Effector memory CD4-positive, alpha-beta T cell (primary cell): Measurements from ENCODE around the gene EEF1A1.
A peak's percentile ranks its signal among the peaks of the same experiment; 100 is the strongest.
"Not testable (repeated sequence)": the region's sequence is repeated elsewhere in the genome, so short reads cannot be mapped to it uniquely, and the experiment has no call there.

ENCODE experiments used
- DNase-seq, 3 donors: peaks; one replicate each; pipeline ENCODE4 v3.0.0-alpha.2; 2020
- H3K27ac ChIP-seq: 2 replicates; pipeline ENCODE4 v1.7.0; 2013; ENCODE audit warnings: mild to moderate bottlenecking, low read length, moderate library complexity; ENCODE audit not compliant: insufficient read depth, poor library complexity, severe bottlenecking
- H3K27me3 ChIP-seq: replicated peaks from 2 replicates; pipeline ENCODE4 v1.7.0; 2013; ENCODE audit warnings: mild to moderate bottlenecking, low read length; ENCODE audit not compliant: insufficient read depth, control insufficient read depth, poor library complexity, severe bottlenecking
- H3K36me3 ChIP-seq: 2 replicates; pipeline ENCODE4 v1.7.0; 2013; ENCODE audit warnings: mild to moderate bottlenecking, low read length, moderate library complexity; ENCODE audit not compliant: control insufficient read depth, insufficient read depth
- H3K4me1 ChIP-seq: 2 replicates; pipeline ENCODE4 v1.7.0; 2013; ENCODE audit warnings: low read length, mild to moderate bottlenecking; ENCODE audit not compliant: control insufficient read depth, insufficient read depth, poor library complexity, severe bottlenecking
- H3K4me3 ChIP-seq: 2 replicates; pipeline ENCODE4 v1.7.0; 2013; ENCODE audit warnings: low read length, low read depth, mild to moderate bottlenecking; ENCODE audit not compliant: insufficient read depth, poor library complexity, severe bottlenecking
- H3K9me3 ChIP-seq: 2 replicates; pipeline ENCODE4 v1.7.0; 2013; ENCODE audit warnings: mild to moderate bottlenecking, low read length, moderate library complexity; ENCODE audit not compliant: control insufficient read depth

Gene EEF1A1

GRCh38 chr6:73518982-73519881 lies 1.6 kb downstream of the EEF1A1 start:
- not testable (repeated sequence) for DNase-seq, H3K9me3 ChIP-seq, H3K27me3 ChIP-seq
- Histone ChIP-seq H3K36me3 (peaks cover 51% of the 10 kb centered on the region), H3K27ac (peak overlapping the region; percentile 98), H3K4me1 (peaks cover 21% of the 10 kb centered on the region), H3K4me3 (peak overlapping the region; percentile 85)

- Histone ChIP-seq H3K4me3 (peak overlapping the region; percentile 16), H3K36me3 (peaks cover 51% of the 10 kb centered on the region), H3K4me1 (peaks cover 21% of the 10 kb centered on the region), H3K27ac (peak overlapping the region; percentile 98)
- H3K27me3 ChIP-seq, DNase-seq, H3K9me3 ChIP-seq: not testable (repeated sequence)
Observed at GRCh38 chr6:73518100-73518981, 2.5 kb downstream of the EEF1A1 start.

- Histone ChIP-seq H3K9me3 (no peaks in the 10 kb centered on the region), H3K4me1 (peaks cover 16% of the 10 kb centered on the region), H3K4me3 (no peak overlapping the region), H3K27ac (peak overlapping the region; percentile 6), H3K36me3 (peaks cover 51% of the 10 kb centered on the region), H3K27me3 (no peaks in the 10 kb centered on the region)
- DNase-seq, result no peak
Observed at GRCh38 chr6:73516514-73517489, 4.0 kb downstream of the EEF1A1 start.

GRCh38 chr6:73515204-73515655 lies 5.6 kb downstream of the EEF1A1 start:
- H3K4me1 ChIP-seq, result peaks cover 16% of the 10 kb centered on the region
- no peaks in the 10 kb centered on the region for H3K9me3 ChIP-seq
- H3K36me3 ChIP-seq, result peaks cover 47% of the 10 kb centered on the region
- no peak overlapping the region for H3K4me3 ChIP-seq
- DNase-seq, result no peak
- no peaks in the 10 kb centered on the region for H3K27me3 ChIP-seq
- H3K27ac ChIP-seq, result peak overlapping the region; percentile 28

- no peak for DNase-seq
- H3K4me1 ChIP-seq, result peaks cover 16% of the 10 kb centered on the region
- H3K4me3 ChIP-seq, result no peak overlapping the region
- H3K9me3 ChIP-seq, result no peaks in the 10 kb centered on the region
- peak overlapping the region; percentile 28 for H3K27ac ChIP-seq
- H3K27me3 ChIP-seq, result no peaks in the 10 kb centered on the region
- H3K36me3 ChIP-seq, result peaks cover 44% of the 10 kb centered on the region
Observed at GRCh38 chr6:73514746-73515110, 6.1 kb downstream of the EEF1A1 start.

- Histone ChIP-seq H3K4me1 (peaks cover 4% of the 10 kb centered on the region), H3K36me3 (peaks cover 33% of the 10 kb centered on the region), H3K4me3 (no peak overlapping the region), H3K9me3 (no peaks in the 10 kb centered on the region), H3K27ac (no peak overlapping the region), H3K27me3 (no peaks in the 10 kb centered on the region)
- DNase-seq, result no peak
Observed at GRCh38 chr6:73513496-73513854, 7.4 kb downstream of the EEF1A1 start.

- peaks cover 4% of the 10 kb centered on the region for H3K4me1 ChIP-seq
- DNase-seq, result no peak
- H3K36me3 ChIP-seq, result peaks cover 19% of the 10 kb centered on the region
- H3K9me3 ChIP-seq, result no peaks in the 10 kb centered on the region
- no peak overlapping the region for H3K4me3 ChIP-seq
- H3K27ac ChIP-seq, result no peak overlapping the region
- H3K27me3 ChIP-seq, result no peaks in the 10 kb centered on the region
Observed at GRCh38 chr6:73511796-73512195, 9.0 kb downstream of the EEF1A1 start.

- Histone ChIP-seq H3K4me1 (no peaks in the 10 kb centered on the region), H3K27me3 (no peaks in the 10 kb centered on the region), H3K4me3 (no peak overlapping the region), H3K9me3 (no peaks in the 10 kb centered on the region), H3K27ac (no peak overlapping the region), H3K36me3 (peaks cover 2% of the 10 kb centered on the region)
- no peak for DNase-seq
Observed at GRCh38 chr6:73509851-73510250, 11.0 kb downstream of the EEF1A1 start.

- no peak overlapping the region for H3K27ac ChIP-seq
- DNase-seq, result no peak
- no peaks in the 10 kb centered on the region for H3K9me3 ChIP-seq
- no peak overlapping the region for H3K4me3 ChIP-seq
- H3K4me1 ChIP-seq, result no peaks in the 10 kb centered on the region
- no peaks in the 10 kb centered on the region for H3K27me3 ChIP-seq
- no peaks in the 10 kb centered on the region for H3K36me3 ChIP-seq
Observed at GRCh38 chr6:73508776-73509175, 12.1 kb downstream of the EEF1A1 start.
